ENCODE measurements around the gene TAPBPL. TPM values are rescaled to one million over a fixed set of nuclear protein-coding genes. Genes with fewer than 3 reads are reported as not detected.

The TAPBPL gene
- polyA plus RNA-seq, 2 donors, result 8.9 to 11.9 TPM

GRCh38 chr12:6500466-6500865, 48.6 kb downstream of the TAPBPL start:
- WGBS, 2 donors, result 67 to 74% methylated on average over 2 of the region's 2 CpGs
- no peaks in the 10 kb centered on the region for H3K36me3 ChIP-seq (ENCODE audit: control insufficient read depth in 2 of 2, insufficient read depth in 2 of 2, low read length in 1 of 2)

GRCh38 chr12:6507102-6507998, 55.5 kb downstream of the TAPBPL start:
- H3K36me3 ChIP-seq (ENCODE audit: control insufficient read depth in 2 of 2, insufficient read depth in 2 of 2, low read length in 1 of 2), result peaks cover 0 to 6% of the 10 kb centered on the region in 2 donors
- H3K9me3 ChIP-seq (ENCODE audit: control insufficient read depth in 2 of 2, insufficient read depth in 1 of 2, low read depth in 1 of 2, low read length in 1 of 2), result no peaks in the 10 kb centered on the region
- H3K27me3 ChIP-seq (ENCODE audit: control insufficient read depth in 1 of 2, insufficient read depth in 2 of 2, low read length in 2 of 2), result no peaks in the 10 kb centered on the region
- peak overlapping the region in 1 of 2 donors; percentile 31 for H3K27ac ChIP-seq (ENCODE audit: low read depth in 2 of 2, low read length in 1 of 2)
- H3K4me3 ChIP-seq (ENCODE audit: low read depth in 1 of 2, low read length in 2 of 2), result no peak overlapping the region
- WGBS, 2 donors, result 64 to 67% methylated on average over 12 of the region's 12 CpGs
- H3K4me1 ChIP-seq (ENCODE audit: control insufficient read depth in 2 of 2, insufficient read depth in 2 of 2, low read length in 1 of 2), result no peaks in the 10 kb centered on the region

More at GRCh38 chr12:6500466-6500865, 48.6 kb downstream of the TAPBPL start:
- H3K27me3 ChIP-seq (ENCODE audit: control insufficient read depth in 1 of 2, insufficient read depth in 2 of 2, low read length in 2 of 2), result no peaks in the 10 kb centered on the region
- H3K27ac ChIP-seq (ENCODE audit: low read depth in 2 of 2, low read length in 1 of 2), result no peak overlapping the region
- no peaks in the 10 kb centered on the region for H3K9me3 ChIP-seq (ENCODE audit: control insufficient read depth in 2 of 2, insufficient read depth in 1 of 2, low read depth in 1 of 2, low read length in 1 of 2)
- no peaks in the 10 kb centered on the region for H3K4me1 ChIP-seq (ENCODE audit: control insufficient read depth in 2 of 2, insufficient read depth in 2 of 2, low read length in 1 of 2)
- no peak overlapping the region for H3K4me3 ChIP-seq (ENCODE audit: low read depth in 1 of 2, low read length in 2 of 2)

GRCh38 chr12:6508087-6508486, 56.2 kb downstream of the TAPBPL start:
- Histone ChIP-seq H3K27me3 (ENCODE audit: control insufficient read depth in 1 of 2, insufficient read depth in 2 of 2, low read length in 2 of 2) (no peaks in the 10 kb centered on the region), H3K4me3 (ENCODE audit: low read depth in 1 of 2, low read length in 2 of 2) (no peak overlapping the region), H3K4me1 (ENCODE audit: control insufficient read depth in 2 of 2, insufficient read depth in 2 of 2, low read length in 1 of 2) (no peaks in the 10 kb centered on the region), H3K9me3 (ENCODE audit: control insufficient read depth in 2 of 2, insufficient read depth in 1 of 2, low read depth in 1 of 2, low read length in 1 of 2) (no peaks in the 10 kb centered on the region), H3K36me3 (ENCODE audit: control insufficient read depth in 2 of 2, insufficient read depth in 2 of 2, low read length in 1 of 2) (peaks cover 0 to 9% of the 10 kb centered on the region in 2 donors), H3K27ac (ENCODE audit: low read depth in 2 of 2, low read length in 1 of 2) (no peak overlapping the region)
- 84 to 88% methylated on average over 7 of the region's 7 CpGs for WGBS, 2 donors

Other genes starting within 250 kb of the TAPBPL start
- 10 to 100 TPM; 25.0 to 70.3 TPM for gene PLEKHG6, start 141.4 kb upstream of the TAPBPL start, polyA plus RNA-seq
- 10 to 100 TPM; 41.7 to 71.4 TPM for gene TNFRSF1A, start 110.0 kb upstream of the TAPBPL start, polyA plus RNA-seq
- 100 to 1,000 TPM in 1 of 2 donors, 10 to 100 TPM in 1; 98.7 to 126 TPM for gene SCNN1A, start 76.5 kb upstream of the TAPBPL start, polyA plus RNA-seq
- gene LTBR, start 67.9 kb upstream of the TAPBPL start, polyA plus RNA-seq, result 10 to 100 TPM; 81.3 to 97.9 TPM
- under 1 TPM; 0.84 to 0.98 TPM for gene CD27, start 7.1 kb upstream of the TAPBPL start, polyA plus RNA-seq
- gene VAMP1, start 18.6 kb downstream of the TAPBPL start, polyA plus RNA-seq, result 1 to 10 TPM; 4.3 to 6.6 TPM
- gene MRPL51, start 41.2 kb downstream of the TAPBPL start, polyA plus RNA-seq, result 100 to 1,000 TPM in 1 of 2 donors, 10 to 100 TPM in 1; 60.7 to 124 TPM
- gene NCAPD2, start 42.1 kb downstream of the TAPBPL start, polyA plus RNA-seq, result 10 to 100 TPM; 10.2 to 13.7 TPM
- 1,000 to 10,000 TPM; 2,765 to 3,567 TPM for gene GAPDH, start 82.5 kb downstream of the TAPBPL start, polyA plus RNA-seq
- gene IFFO1, start 104.0 kb downstream of the TAPBPL start, polyA plus RNA-seq, result 1 to 10 TPM; 5.7 TPM
- gene NOP2, start 116.2 kb downstream of the TAPBPL start, polyA plus RNA-seq, result 10 to 100 TPM; 26.3 to 41.6 TPM
- gene CHD4, start 155.3 kb downstream of the TAPBPL start, polyA plus RNA-seq, result 100 to 1,000 TPM in 1 of 2 donors, 10 to 100 TPM in 1; 79.3 to 116 TPM
- gene LPAR5, start 183.9 kb downstream of the TAPBPL start, polyA plus RNA-seq, result 10 to 100 TPM; 11.6 to 19.3 TPM
- gene ACRBP, start 195.4 kb downstream of the TAPBPL start, polyA plus RNA-seq, result under 1 TPM; 0.32 to 0.84 TPM
- gene ING4, start 211.1 kb downstream of the TAPBPL start, polyA plus RNA-seq, result 10 to 100 TPM; 15.2 to 24.7 TPM
- 10 to 100 TPM; 22.2 to 26.9 TPM for gene ZNF384, start 237.3 kb downstream of the TAPBPL start, polyA plus RNA-seq
- under 1 TPM; 0.10 to 0.28 TPM for gene PIANP, start 248.8 kb downstream of the TAPBPL start, polyA plus RNA-seq